Endothelial cell of umbilical vein (primary cell): ENCODE data around the gene ASB7. TPM values are rescaled to one million over a fixed set of nuclear protein-coding genes. Genes with fewer than 3 reads are reported as not detected.

ENCODE experiments used
- BruUV-seq: library from RNA; stranded (reverse); fragments of 400-500 nt; replicated peaks from 2 replicates; lab custom pipeline; 2021; lab: Mats Ljungman, UMichigan
- CTCF ChIA-PET: fragments of 300-600, 350-600 bp; sonication (Branson Sonifier 250); formaldehyde crosslinking; loops from one replicate; lab custom pipeline; 2021; ENCODE audit warnings: antibody characterized with exemption, inconsistent platforms; lab: Charles Lee
- POLR2A ChIA-PET: fragments of 300-600, 350-600 bp; sonication (Branson Sonifier 250); formaldehyde crosslinking; loops from one replicate; lab custom pipeline; 2021; ENCODE audit warnings: antibody characterized with exemption, inconsistent platforms; lab: Charles Lee
- DNase-seq: peaks from one replicate; pipeline ENCODE4 v3.0.0-alpha.2; 2011; ENCODE audit warnings: low read depth, low spot score
- FAIRE-seq: peaks from 2 replicates; lab custom pipeline; 2011; peaks lifted over from hg19 to GRCh38; lab: Jason Lieb, UNC
- H2AFZ ChIP-seq: 2 replicates; pipeline ENCODE4 v1.6.0; 2012; ENCODE audit warnings: low read depth, low read length, control low read depth, inconsistent platforms
- H3K27ac ChIP-seq: 2 replicates; pipeline ENCODE4 v1.5.1; 2011; ENCODE audit warnings: low read depth, mild to moderate bottlenecking, control low read depth, low read length, moderate library complexity; ENCODE audit not compliant: insufficient read depth
- H3K27me3 ChIP-seq, 2 experiments: 2 replicates each; pipeline versions ENCODE4 v1.6.0 to v1.6.1; 2011; ENCODE audit warnings: low read length in 2 of 2, mixed read lengths in 1 of 2; ENCODE audit not compliant: control insufficient read depth in 2 of 2, insufficient read depth in 2 of 2
- H3K36me3 ChIP-seq, 2 experiments: 2 replicates in 1 of 2; 3 replicates in 1 of 2; pipeline ENCODE4 v1.5.1; 2011; ENCODE audit warnings: low read length in 2 of 2, mild to moderate bottlenecking in 1 of 2, moderate library complexity in 1 of 2; ENCODE audit not compliant: control insufficient read depth in 2 of 2, insufficient read depth in 2 of 2; ENCODE audit errors: extremely low read depth in 1 of 2
- H3K4me1 ChIP-seq: 3 replicates; pipeline ENCODE4 v1.5.1; 2011; ENCODE audit warnings: mild to moderate bottlenecking, low read length; ENCODE audit not compliant: control insufficient read depth, insufficient read depth; ENCODE audit errors: extremely low read depth
- H3K4me2 ChIP-seq: 2 replicates; pipeline ENCODE4 v1.6.1; 2011; ENCODE audit warnings: low read length, control low read depth, mixed read lengths; ENCODE audit not compliant: insufficient read depth
- H3K4me3 ChIP-seq, 3 experiments: fragments of 200-600 bp in 1 of 3; sonication (generic), shearing (Covaris generic) in 1 of 3; replicated peaks in 1 of 3; 2 replicates each; pipeline ENCODE4 v1.5.1; 2011 to 2016; ENCODE audit warnings: control low read depth in 3 of 3, low read length in 3 of 3, mild to moderate bottlenecking in 2 of 3, inconsistent platforms in 1 of 3, low read depth in 1 of 3, moderate library complexity in 1 of 3; ENCODE audit not compliant: insufficient read depth in 1 of 3
- H3K79me2 ChIP-seq: 2 replicates; pipeline ENCODE4 v1.6.0; 2012; ENCODE audit warnings: low read length, inconsistent platforms; ENCODE audit not compliant: control insufficient read depth, insufficient read depth
- H3K9ac ChIP-seq: replicated peaks from 2 replicates; pipeline ENCODE3; 2011; ENCODE audit warnings: low read length, control low read depth; ENCODE audit not compliant: insufficient read depth; ENCODE audit errors: extremely low read depth
- H3K9me1 ChIP-seq: replicated peaks from 3 replicates; pipeline ENCODE4 v1.6.0; 2011; ENCODE audit warnings: mild to moderate bottlenecking, low read length; ENCODE audit not compliant: control insufficient read depth, insufficient read depth; ENCODE audit errors: extremely low read depth
- H3K9me3 ChIP-seq: replicated peaks from 2 replicates; pipeline ENCODE4 v1.5.1; 2012; ENCODE audit warnings: low read length, inconsistent platforms; ENCODE audit not compliant: control insufficient read depth, insufficient read depth
- H4K20me1 ChIP-seq: replicated peaks from 2 replicates; pipeline ENCODE3; 2011; ENCODE audit warnings: mild to moderate bottlenecking, low read length; ENCODE audit not compliant: control insufficient read depth, insufficient read depth; ENCODE audit errors: extremely low read depth
- CTCF ChIP-seq, 2 donors: IDR thresholded peaks; 1 replicate in 1 of 2; 2 replicates in 1 of 2; pipeline ENCODE4 v1.5.1; 2011; ENCODE audit warnings: low read length in 2 of 2, mild to moderate bottlenecking in 2 of 2, moderate library complexity in 2 of 2, control low read depth in 1 of 2, inconsistent platforms in 1 of 2, low read depth in 1 of 2; ENCODE audit not compliant: insufficient read depth in 1 of 2; ENCODE audit errors: extremely low read depth in 1 of 2
- EZH2 ChIP-seq: IDR thresholded peaks from 2 replicates; pipeline ENCODE4 v1.6.1; 2012; ENCODE audit warnings: borderline replicate concordance, low read depth, mild to moderate bottlenecking, moderate library complexity, low read length, inconsistent platforms; ENCODE audit not compliant: severe bottlenecking
- FOS ChIP-seq: IDR thresholded peaks from 2 replicates; pipeline ENCODE4 v1.6.1; 2011; ENCODE audit warnings: mild to moderate bottlenecking, low read length, moderate library complexity, borderline replicate concordance; ENCODE audit not compliant: insufficient read depth
- GATA2 ChIP-seq: IDR thresholded peaks from 2 replicates; pipeline ENCODE4 v1.7.0; 2011; ENCODE audit warnings: low read depth, mild to moderate bottlenecking, moderate library complexity, mixed read lengths, low read length; ENCODE audit not compliant: insufficient read length, insufficient read depth
- JUN ChIP-seq: IDR thresholded peaks from 2 replicates; pipeline ENCODE4 v1.6.1; 2011; ENCODE audit warnings: borderline replicate concordance, low read depth; ENCODE audit not compliant: insufficient read length, insufficient read depth
- MAX ChIP-seq: IDR thresholded peaks from 2 replicates; pipeline ENCODE4 v1.6.1; 2011; ENCODE audit not compliant: insufficient read depth, insufficient read length
- MYC ChIP-seq: IDR thresholded peaks from one replicate; pipeline ENCODE4 v1.6.1; 2011; ENCODE audit warnings: mild to moderate bottlenecking, low read depth, low read length
- POLR2A ChIP-seq: IDR thresholded peaks from 2 replicates; pipeline ENCODE4 v1.6.1; 2012; ENCODE audit warnings: low read depth, mild to moderate bottlenecking, control low read depth, low read length
- dilution Hi-C: fragments of 300-500 bp; cut with MboI; formaldehyde crosslinking; loops from one replicate; pipeline ENCODE4 v1.15.0; 2019; ENCODE audit warnings: low sequenced_read_pairs; ENCODE audit not compliant: extremely low pct_ligation_motif_present
- intact Hi-C: fragments of 100-400 bp; cut with micrococcal nuclease; formaldehyde crosslinking; loops from one replicate; pipeline ENCODE4 v1.10.0; 2022
- polyA plus RNA-seq, 4 experiments: library from polyadenylated mRNA; depleted of rRNA in 3 of 4; stranded (reverse) in 3 of 4; unstranded in 1 of 4; fragments of >200 nt; gene quantifications; 2 replicates each; pipeline versions ENCODE4 v1.2.1 to v1.2.3, GENCODE V29; 2011 to 2012; ENCODE audit warnings: missing spikeins in 1 of 4
- total RNA-seq: library from RNA; stranded (reverse); gene quantifications from 2 replicates; pipeline ENCODE4 v1.2.3, GENCODE V29; 2021

ASB7 gene
- total and polyA plus RNA-seq, 2 donors (not counting 3 experiments of a cell fraction or from before 2014, with no cell fraction given), result 6.8 to 13.3 TPM

GRCh38 chr15:100570275-100570674, 32.1 kb upstream of the ASB7 start:
- Histone ChIP-seq H3K27ac (no peak overlapping the region), H3K36me3 (peaks cover 2 to 11% of the 10 kb centered on the region in 2 experiments), H3K4me1 (no peaks in the 10 kb centered on the region), H2AFZ (no peak overlapping the region), H3K9me1 (no peaks in the 10 kb centered on the region), H3K79me2 (no peaks in the 10 kb centered on the region), H3K9me3 (no peaks in the 10 kb centered on the region), H3K4me3 (no peak overlapping the region), H3K4me2 (no peak overlapping the region), H4K20me1 (no peaks in the 10 kb centered on the region), H3K27me3 (no peaks in the 10 kb centered on the region), H3K9ac (no peak overlapping the region)
- DNase-seq, result no peak
- intact Hi-C loops, result loop anchor here (1.0 kb wide), 1 partner anchor 228 kb away; no protein-coding TSS in a partner anchor
- POLR2A ChIA-PET, result no interaction called here
- dilution Hi-C loops, result no loop called here
- TF ChIP-seq CTCF (IDR thresholded peaks at IDR 0.05; ENCODE audit: extremely low read depth in 1 of 2, insufficient read depth in 1 of 2, low read depth in 1 of 2, low read length in 2 of 2) (no peak), FOS (no peak), MAX (no peak), EZH2 (no peak), POLR2A (no peak), GATA2 (no peak), MYC (no peak), JUN (no peak)
- CTCF ChIA-PET, result interaction anchor here (1.1 to 2.9 kb wide), 3 partner anchors 220 to 1297 kb away, joined by 3 to 16 read pairs (median 4); partner anchors contain the start of gene ADAMTS17
- no peak for FAIRE-seq
- no TSS peak for BruUV-seq
